Calu3 (cell line): ENCODE data around the gene SLC47A2. TPM values are rescaled to one million over a fixed set of nuclear protein-coding genes. Genes with fewer than 3 reads are reported as not detected.

Source experiments
- BruUV-seq: library from RNA; stranded (reverse); fragments of 400-500 nt; replicated peaks from 2 replicates; lab custom pipeline; 2021; lab: Mats Ljungman, UMichigan
- CTCF ChIA-PET: fragments of 300-600 bp; sonication (Branson Sonifier 250); formaldehyde crosslinking; loops from one replicate; lab custom pipeline; 2022; ENCODE audit warnings: antibody characterized with exemption; lab: Charles Lee
- DNase-seq: peaks from one replicate; pipeline ENCODE4 v3.0.0; 2022
- H3K27ac Mint-ChIP-seq: one replicate; pipeline ENCODE4 v1.8.0; 2022; ENCODE audit warnings: mixed read lengths; ENCODE audit not compliant: unreplicated experiment
- H3K27me3 Mint-ChIP-seq: one replicate; pipeline ENCODE4 v1.8.0; 2022; ENCODE audit warnings: mixed read lengths; ENCODE audit not compliant: unreplicated experiment
- H3K36me3 Mint-ChIP-seq: one replicate; pipeline ENCODE4 v1.8.0; 2022; ENCODE audit warnings: mild to moderate bottlenecking, moderate library complexity, mixed read lengths; ENCODE audit not compliant: insufficient read depth, unreplicated experiment
- H3K4me1 Mint-ChIP-seq: one replicate; pipeline ENCODE4 v1.8.0; 2022; ENCODE audit warnings: mild to moderate bottlenecking, low read depth, mixed read lengths; ENCODE audit not compliant: unreplicated experiment
- H3K4me3 Mint-ChIP-seq: one replicate; pipeline ENCODE4 v1.8.0; 2022; ENCODE audit warnings: mild to moderate bottlenecking, low read depth, moderate library complexity, mixed read lengths; ENCODE audit not compliant: unreplicated experiment
- H3K9me3 Mint-ChIP-seq: one replicate; pipeline ENCODE4 v1.8.0; 2022; ENCODE audit warnings: low read depth, mixed read lengths; ENCODE audit not compliant: unreplicated experiment
- CTCF ChIP-seq: fragments of 200-600 bp; IDR thresholded peaks from one replicate; pipeline ENCODE4 v1.8.0; 2022; ENCODE audit warnings: antibody characterized with exemption; ENCODE audit not compliant: unreplicated experiment
- intact Hi-C: fragments of 100-400 bp; cut with micrococcal nuclease; formaldehyde crosslinking; loops from one replicate; pipeline ENCODE4 v1.10.0; 2022; ENCODE audit not compliant: unreplicated experiment
- total RNA-seq: library from RNA; stranded (reverse); gene quantifications from 2 replicates; pipeline ENCODE4 v1.2.3, GENCODE V29; 2022

SLC47A2 gene
- total RNA-seq, 1 experiment from 2014 or later = not detected

GRCh38 chr17:19649274-19649541, 67.2 kb downstream of the SLC47A2 start:
- H3K9me3 Mint-ChIP-seq = no peaks in the 10 kb centered on the region
- H3K27me3 Mint-ChIP-seq = no peaks in the 10 kb centered on the region
- TF ChIP-seq CTCF = no peak
- intact Hi-C loops = loop anchor here (5.0 to 10.0 kb wide), 2 partner anchors 113 to 134 kb away; no protein-coding TSS in a partner anchor
- CTCF ChIA-PET = interaction anchor here (0.6 to 1.9 kb wide), 5 partner anchors 104 to 645 kb away, joined by 3 to 9 read pairs (median 4); partner anchors contain the start of gene B9D1
- H3K4me1 Mint-ChIP-seq = peaks cover 37% of the 10 kb centered on the region
- H3K27ac Mint-ChIP-seq = peak overlapping the region; percentile 64
- H3K36me3 Mint-ChIP-seq = peaks cover 32% of the 10 kb centered on the region
- no TSS peak for BruUV-seq
- H3K4me3 Mint-ChIP-seq = peak overlapping the region; percentile 75
- no peak for DNase-seq

GRCh38 chr17:19648475-19649273, 67.7 kb downstream of the SLC47A2 start, which contains the start of gene ALDH3A2:
Gene ALDH3A2, plus strand, starts transcription at chr17:19648751. Its CDS starts 221 bp downstream, at chr17:19648972.
- Mint-ChIP-seq H3K27me3 (no peaks in the 10 kb centered on the region), H3K27ac (peak within 1 kb of the TSS; percentile 86), H3K9me3 (no peaks in the 10 kb centered on the region), H3K4me1 (peaks cover 37% of the 10 kb centered on the region), H3K36me3 (peaks cover 32% of the 10 kb centered on the region), H3K4me3 (peak within 1 kb of the TSS; percentile 75)
- no peak for TF ChIP-seq CTCF
- DNase-seq = peak; percentile 92
- no TSS peak for BruUV-seq
- intact Hi-C loops = loop anchor here (5.0 to 10.0 kb wide), 2 partner anchors 114 to 134 kb away; no protein-coding TSS in a partner anchor
- CTCF ChIA-PET = interaction anchor here (0.6 to 1.9 kb wide), 8 partner anchors 23 to 644 kb away, joined by 3 to 9 read pairs (median 4); partner anchors contain the start of gene B9D1

GRCh38 chr17:19647697-19648474, 68.5 kb downstream of the SLC47A2 start:
- Mint-ChIP-seq H3K27ac (peak overlapping the region; percentile 86), H3K27me3 (no peaks in the 10 kb centered on the region), H3K4me3 (peak overlapping the region; percentile 75), H3K4me1 (peaks cover 37% of the 10 kb centered on the region), H3K9me3 (no peaks in the 10 kb centered on the region), H3K36me3 (peaks cover 32% of the 10 kb centered on the region)
- intact Hi-C loops = loop anchor here (5.0 to 10.0 kb wide), 2 partner anchors 114 to 133 kb away; no protein-coding TSS in a partner anchor
- BruUV-seq = TSS peak; percentile 57
- CTCF ChIA-PET = interaction anchor here (0.6 to 1.9 kb wide), 6 partner anchors 24 to 285 kb away, joined by 3 to 9 read pairs (median 4); partner anchors contain the start of gene B9D1
- TF ChIP-seq CTCF = no peak
- peak; percentile 33 for DNase-seq
